ENCODE measurements around the gene PSTK.
A peak's percentile ranks its signal among the peaks of the same experiment; 100 is the strongest.

The PSTK gene

DNA sequence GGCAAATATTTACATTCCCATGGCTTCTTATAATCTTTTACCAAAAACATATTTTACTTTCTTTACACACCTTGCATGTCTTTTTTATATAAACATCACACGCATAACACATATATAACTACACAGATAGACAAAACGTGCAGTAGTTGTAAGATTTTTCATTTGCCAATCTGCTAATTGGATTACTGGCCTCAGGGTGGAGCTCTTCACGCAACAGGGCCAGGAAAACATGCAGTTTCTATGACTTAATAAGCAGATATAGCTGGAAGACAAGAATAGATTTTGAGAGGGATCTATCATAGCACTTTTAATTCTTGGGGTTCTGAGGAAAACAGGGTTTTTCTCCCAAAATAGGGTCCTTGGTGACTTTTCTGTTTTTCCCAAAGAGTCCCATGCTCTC is 41.3 kb downstream of the PSTK start:
- Histone ChIP-seq H3K9ac (ENCODE audit: low read length) (no peak overlapping the region), H3K79me2 (ENCODE audit: insufficient read depth, low read length) (no peaks in the 10 kb centered on the region), H2AFZ (ENCODE audit: low read depth, low read length, severe bottlenecking) (no peak overlapping the region), H3K9me3 (ENCODE audit: insufficient read depth, low read length) (no peaks in the 10 kb centered on the region), H3K27ac (ENCODE audit: low read depth, low read length) (no peak overlapping the region), H3K9me2 (replicated peaks; ENCODE audit: insufficient read depth, low read length) (no peaks in the 10 kb centered on the region), H3F3A (ENCODE audit: insufficient read depth) (no peaks in the 10 kb centered on the region), H3K27me3 (ENCODE audit: low read length) (no peaks in the 10 kb centered on the region), H4K20me1 (ENCODE audit: low read depth, low read length) (no peaks in the 10 kb centered on the region), H3K36me3 (ENCODE audit: low read length) (no peaks in the 10 kb centered on the region), H3K4me2 (ENCODE audit: low read depth, low read length, poor library complexity, severe bottlenecking) (no peak overlapping the region), H3K4me3 (ENCODE audit: insufficient read depth, low read length, poor library complexity, severe bottlenecking) (no peak overlapping the region)
- peak; percentile 44 for TF ChIP-seq CTCF (IDR thresholded peaks at IDR 0.05; ENCODE audit: insufficient read depth, low read length, poor library complexity, severe bottlenecking)
- TF ChIP-seq EZH2phosphoT487 (conservative IDR thresholded peaks at IDR 0.05; ENCODE audit: low read length): no peak

DNA sequence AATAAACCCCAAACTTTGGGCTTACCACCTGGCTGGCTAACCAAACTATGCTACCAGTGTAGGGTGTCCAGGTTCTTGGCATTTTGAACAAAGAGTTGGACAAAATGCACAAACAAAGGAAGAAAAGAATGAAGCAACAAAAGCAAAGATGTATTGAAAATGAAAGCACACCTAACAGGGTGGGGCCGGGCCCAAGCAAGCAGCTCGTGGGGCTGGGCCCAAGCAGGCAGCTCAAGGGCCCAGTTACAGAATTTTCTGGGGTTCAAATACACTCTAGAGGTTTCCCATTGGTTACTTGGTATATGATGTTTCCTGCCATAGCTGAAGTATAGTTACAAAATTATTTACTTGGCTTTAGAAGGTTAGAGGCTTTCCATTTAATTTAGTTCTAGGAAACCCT is 44.3 kb downstream of the PSTK start:
- Histone ChIP-seq H3K9me3 (ENCODE audit: insufficient read depth, low read length) (no peaks in the 10 kb centered on the region), H2AFZ (ENCODE audit: low read depth, low read length, severe bottlenecking) (no peak overlapping the region), H3K4me2 (ENCODE audit: low read depth, low read length, poor library complexity, severe bottlenecking) (no peak overlapping the region), H3K4me3 (ENCODE audit: insufficient read depth, low read length, poor library complexity, severe bottlenecking) (no peak overlapping the region), H3K36me3 (ENCODE audit: low read length) (no peaks in the 10 kb centered on the region), H3K79me2 (ENCODE audit: insufficient read depth, low read length) (no peaks in the 10 kb centered on the region), H3K27me3 (ENCODE audit: low read length) (no peaks in the 10 kb centered on the region), H3F3A (ENCODE audit: insufficient read depth) (no peaks in the 10 kb centered on the region), H3K9me2 (replicated peaks; ENCODE audit: insufficient read depth, low read length) (no peaks in the 10 kb centered on the region), H3K9ac (ENCODE audit: low read length) (no peak overlapping the region), H3K27ac (ENCODE audit: low read depth, low read length) (no peak overlapping the region), H4K20me1 (ENCODE audit: low read depth, low read length) (no peaks in the 10 kb centered on the region)
- TF ChIP-seq CTCF (IDR thresholded peaks at IDR 0.05; ENCODE audit: insufficient read depth, low read length, poor library complexity, severe bottlenecking) (no peak), EZH2phosphoT487 (conservative IDR thresholded peaks at IDR 0.05; ENCODE audit: low read length) (no peak)

GRCh38 chr10:123026302-123026701 is 46.1 kb downstream of the PSTK start:
- no peak overlapping the region for H3K9ac ChIP-seq (ENCODE audit: low read length)

More at GRCh38 chr10:123026302-123026701, 46.1 kb downstream of the PSTK start:
- TF ChIP-seq CTCF (IDR thresholded peaks at IDR 0.05; ENCODE audit: insufficient read depth, low read length, poor library complexity, severe bottlenecking) (no peak), EZH2phosphoT487 (conservative IDR thresholded peaks at IDR 0.05; ENCODE audit: low read length) (no peak)
- H3K4me3 ChIP-seq (ENCODE audit: insufficient read depth, low read length, poor library complexity, severe bottlenecking): no peak overlapping the region
- H3K9me3 ChIP-seq (ENCODE audit: insufficient read depth, low read length): no peaks in the 10 kb centered on the region
- H4K20me1 ChIP-seq (ENCODE audit: low read depth, low read length): no peaks in the 10 kb centered on the region
- no peaks in the 10 kb centered on the region for H3F3A ChIP-seq (ENCODE audit: insufficient read depth)
- H2AFZ ChIP-seq (ENCODE audit: low read depth, low read length, severe bottlenecking): no peak overlapping the region
- H3K79me2 ChIP-seq (ENCODE audit: insufficient read depth, low read length): no peaks in the 10 kb centered on the region
- no peaks in the 10 kb centered on the region for H3K36me3 ChIP-seq (ENCODE audit: low read length)
- no peak overlapping the region for H3K4me2 ChIP-seq (ENCODE audit: low read depth, low read length, poor library complexity, severe bottlenecking)
- H3K27ac ChIP-seq (ENCODE audit: low read depth, low read length): no peak overlapping the region
- H3K27me3 ChIP-seq (ENCODE audit: low read length): no peaks in the 10 kb centered on the region
- no peaks in the 10 kb centered on the region for H3K9me2 ChIP-seq (replicated peaks; ENCODE audit: insufficient read depth, low read length)
